Upper lobe of left lung (tissue), 6 donors: ENCODE results near the gene HIC1. TPM values are rescaled to one million over a fixed set of nuclear protein-coding genes. Genes with fewer than 3 reads are reported as not detected.

ENCODE experiments used
- ATAC-seq, 2 donors: fragments of 200-7000 bp; cut with Tn5 transposase; one replicate each; pipeline ENCODE4 v1.9.1; 2022; ENCODE audit warnings: mild to moderate bottlenecking in 2 of 2, moderate library complexity in 2 of 2; ENCODE audit not compliant: low FRiP score in 2 of 2
- DNase-seq, 2 donors: peaks; one replicate each; pipeline ENCODE4 v3.0.0-alpha.2; 2019 to 2020
- H3K27ac ChIP-seq, 4 donors: fragments of 200-600 bp; sonication (generic); one replicate each; pipeline ENCODE4 v1.5.1; 2016 to 2019
- H3K27me3 ChIP-seq, 4 donors: fragments of 200-600 bp; sonication (generic); one replicate each; pipeline ENCODE4 v1.5.1; 2017 to 2019
- H3K36me3 ChIP-seq, 4 donors: fragments of 200-600 bp; sonication (generic); one replicate each; pipeline ENCODE4 v1.5.1; 2016 to 2019
- H3K4me1 ChIP-seq, 4 donors: fragments of 200-600 bp; sonication (generic); one replicate each; pipeline ENCODE4 v1.5.1; 2018 to 2019
- H3K4me3 ChIP-seq, 4 donors: fragments of 200-600 bp; sonication (generic); one replicate each; pipeline ENCODE4 v1.5.1; 2017 to 2019; ENCODE audit warnings: mild to moderate bottlenecking in 2 of 4, moderate library complexity in 1 of 4
- H3K9me3 ChIP-seq, 4 donors: fragments of 200-600 bp; sonication (generic); one replicate each; pipeline ENCODE4 v1.5.1; 2018 to 2019
- EP300 ChIP-seq, 4 donors: sonication (generic); formaldehyde crosslinking; IDR thresholded peaks; one replicate each; pipeline ENCODE4 v1.5.1; 2017; ENCODE audit warnings: antibody characterized with exemption in 4 of 4, control low read depth in 2 of 4
- POLR2A ChIP-seq, 4 donors: fragments of 450-650 bp; IDR thresholded peaks; one replicate each; pipeline ENCODE4 v1.5.1; 2016 to 2017; ENCODE audit warnings: antibody characterized with exemption in 4 of 4, mild to moderate bottlenecking in 2 of 4
- POLR2AphosphoS5 ChIP-seq, 2 donors: sonication (generic); formaldehyde crosslinking; IDR thresholded peaks; one replicate each; pipeline ENCODE4 v1.5.1; 2017; ENCODE audit warnings: antibody characterized with exemption in 2 of 2
- WGBS, 2 donors: methylation state at CpG; one replicate each; pipeline ENCODE4 v1.1.5; 2017 to 2018; 5-methylcytosine and 5-hydroxymethylcytosine counted together
- total RNA-seq, 6 donors: library from RNA; depleted of rRNA in 4 of 6; stranded (reverse); fragments of >200 nt in 4 of 6; gene quantifications; one replicate each; pipeline versions ENCODE4 v1.1.0 to v1.2.1, GENCODE V29; 2016 to 2021
- TF ChIP-seq, protein P1 (sequence below), 6 experiments: fragments of 450-650 bp in 4 of 6; fragments of 200-600 bp in 2 of 6; sonication (generic) in 2 of 6; IDR thresholded peaks; one replicate each; pipeline ENCODE4 v1.5.1; 2016 to 2019; ENCODE audit warnings: antibody characterized with exemption in 6 of 6
- donor health status: DM: no; HTN: no; CAD: no; lungs with moderate emphysema.
- donor health status: DM: no; HTN: yes; CAD: no; lungs with severe emphysema.

HIC1 gene
- total RNA-seq, 6 donors from 2014 or later: 8.0 to 25.5 (median 19.1) TPM

GRCh38 chr17:2092253-2092652 is 37.4 kb downstream of the HIC1 start:
- WGBS, 2 donors: 74 to 81% methylated on average over 4 of the region's 4 CpGs
- H3K36me3 ChIP-seq: no peaks in the 10 kb centered on the region
- no peaks in the 10 kb centered on the region for H3K9me3 ChIP-seq
- peak overlapping the region in 2 of 4 donors; percentile 43 to 46 for H3K27ac ChIP-seq
- DNase-seq: no peak
- H3K4me1 ChIP-seq: peaks cover 44 to 71% (median 65%) of the 10 kb centered on the region in 4 donors
- H3K4me3 ChIP-seq: no peak overlapping the region
- no peaks in the 10 kb centered on the region for H3K27me3 ChIP-seq
- ATAC-seq: no peak
- TF ChIP-seq EP300 (IDR thresholded peaks at IDR 0.05) (no peak), POLR2A (IDR thresholded peaks at IDR 0.05) (no peak)
- TF ChIP-seq, protein P1, sequence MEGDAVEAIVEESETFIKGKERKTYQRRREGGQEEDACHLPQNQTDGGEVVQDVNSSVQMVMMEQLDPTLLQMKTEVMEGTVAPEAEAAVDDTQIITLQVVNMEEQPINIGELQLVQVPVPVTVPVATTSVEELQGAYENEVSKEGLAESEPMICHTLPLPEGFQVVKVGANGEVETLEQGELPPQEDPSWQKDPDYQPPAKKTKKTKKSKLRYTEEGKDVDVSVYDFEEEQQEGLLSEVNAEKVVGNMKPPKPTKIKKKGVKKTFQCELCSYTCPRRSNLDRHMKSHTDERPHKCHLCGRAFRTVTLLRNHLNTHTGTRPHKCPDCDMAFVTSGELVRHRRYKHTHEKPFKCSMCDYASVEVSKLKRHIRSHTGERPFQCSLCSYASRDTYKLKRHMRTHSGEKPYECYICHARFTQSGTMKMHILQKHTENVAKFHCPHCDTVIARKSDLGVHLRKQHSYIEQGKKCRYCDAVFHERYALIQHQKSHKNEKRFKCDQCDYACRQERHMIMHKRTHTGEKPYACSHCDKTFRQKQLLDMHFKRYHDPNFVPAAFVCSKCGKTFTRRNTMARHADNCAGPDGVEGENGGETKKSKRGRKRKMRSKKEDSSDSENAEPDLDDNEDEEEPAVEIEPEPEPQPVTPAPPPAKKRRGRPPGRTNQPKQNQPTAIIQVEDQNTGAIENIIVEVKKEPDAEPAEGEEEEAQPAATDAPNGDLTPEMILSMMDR (IDR thresholded peaks at IDR 0.05): no peak

DNA sequence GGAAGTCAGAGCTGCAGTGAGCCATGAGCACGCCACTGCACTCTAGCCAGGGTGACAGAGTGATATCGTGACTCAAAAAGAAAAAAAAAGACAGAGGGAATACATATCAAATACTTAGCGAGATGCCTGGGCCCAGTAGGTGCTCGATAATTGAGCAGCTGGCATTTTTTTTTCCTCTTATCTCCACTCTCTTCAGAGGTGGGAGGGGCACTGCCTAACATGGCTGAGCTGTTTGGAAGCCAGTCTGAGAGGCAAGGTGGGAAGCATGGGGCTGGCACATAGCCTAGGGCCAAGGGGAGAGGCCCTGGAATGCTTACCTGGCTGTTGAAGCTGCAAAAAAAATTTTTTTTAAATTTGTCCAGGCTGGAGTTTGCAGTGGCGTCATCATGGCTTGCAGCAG is 38.4 kb downstream of the HIC1 start:
- no peaks in the 10 kb centered on the region for H3K27me3 ChIP-seq
- H3K36me3 ChIP-seq: no peaks in the 10 kb centered on the region
- DNase-seq (peak in 1 of 2 donors; percentile 82), ATAC-seq (peak in 1 of 2 donors; percentile 87)
- no peak overlapping the region for H3K4me3 ChIP-seq
- WGBS, 2 donors: 63 to 72% methylated on average over 5 of the region's 5 CpGs
- H3K9me3 ChIP-seq: no peaks in the 10 kb centered on the region
- TF ChIP-seq POLR2A (IDR thresholded peaks at IDR 0.05) (no peak), EP300 (IDR thresholded peaks at IDR 0.05) (no peak), POLR2AphosphoS5 (IDR thresholded peaks at IDR 0.05) (no peak)
- TF ChIP-seq, protein P1 (IDR thresholded peaks at IDR 0.05): no peak
- H3K27ac ChIP-seq: peak overlapping the region; percentile 20 to 46 (median 32)
- H3K4me1 ChIP-seq: peaks cover 33 to 60% (median 54%) of the 10 kb centered on the region in 4 donors

GRCh38 chr17:2094891-2095535 is 40.1 kb downstream of the HIC1 start:
- peak in 1 of 2 donors; percentile 89 for DNase-seq
- Histone ChIP-seq H3K4me1 (peaks cover 19 to 43% (median 38%) of the 10 kb centered on the region in 4 donors), H3K9me3 (no peaks in the 10 kb centered on the region), H3K36me3 (no peaks in the 10 kb centered on the region), H3K27ac (peak overlapping the region in 3 of 4 donors; percentile 37 to 48 (median 42)), H3K4me3 (no peak overlapping the region), H3K27me3 (no peaks in the 10 kb centered on the region)
- ATAC-seq: peak; percentile 14 to 85
- WGBS, 2 donors: 70 to 71% methylated on average over 8 to 12 of the region's 12 CpGs
- TF ChIP-seq EP300 (IDR thresholded peaks at IDR 0.05) (no peak), POLR2AphosphoS5 (IDR thresholded peaks at IDR 0.05) (no peak), POLR2A (IDR thresholded peaks at IDR 0.05) (no peak)
- TF ChIP-seq, protein P1 (IDR thresholded peaks at IDR 0.05): peak; percentile 33 to 82 (median 60)

- 84 to 90% methylated on average over 10 of the region's 10 CpGs for WGBS, 2 donors
- Histone ChIP-seq H3K36me3 (no peaks in the 10 kb centered on the region), H3K9me3 (no peaks in the 10 kb centered on the region), H3K27me3 (no peaks in the 10 kb centered on the region), H3K27ac (peak overlapping the region in 3 of 4 donors; percentile 37 to 48 (median 42)), H3K4me1 (peaks cover 13 to 38% (median 33%) of the 10 kb centered on the region in 4 donors), H3K4me3 (no peak overlapping the region)
- no peak for ATAC-seq
- no peak for TF ChIP-seq EP300 (IDR thresholded peaks at IDR 0.05)
- TF ChIP-seq POLR2A (IDR thresholded peaks at IDR 0.05): no peak
- TF ChIP-seq, protein P1 (IDR thresholded peaks at IDR 0.05): no peak
- no peak for TF ChIP-seq POLR2AphosphoS5 (IDR thresholded peaks at IDR 0.05)
- DNase-seq: no peak
Observed at GRCh38 chr17:2095536-2095910, 40.6 kb downstream of the HIC1 start.
